Neutrophil (primary cell): ENCODE results near the gene CIAO3.

Source experiments
- H3K27ac ChIP-seq: fragments of 200-600 bp; sonication (generic); 2 replicates; pipeline ENCODE4 v1.5.1; 2016; ENCODE audit warnings: mild to moderate bottlenecking, moderate library complexity
- H3K27me3 ChIP-seq: fragments of 200-600 bp; sonication (generic); 2 replicates; pipeline ENCODE4 v1.6.0; 2016; ENCODE audit warnings: mild to moderate bottlenecking
- H3K36me3 ChIP-seq: fragments of 200-600 bp; sonication (generic); 2 replicates; pipeline ENCODE4 v1.5.1; 2017
- H3K4me1 ChIP-seq, 2 experiments: fragments of 200-600 bp in 1 of 2; sonication (generic) in 1 of 2; 1 replicate in 1 of 2; 2 replicates in 1 of 2; pipeline versions ENCODE4 v1.5.1 to v1.6.1; 2013 to 2016; ENCODE audit warnings: low read depth in 1 of 2, low read length in 1 of 2, mild to moderate bottlenecking in 1 of 2, moderate library complexity in 1 of 2; ENCODE audit not compliant: control insufficient read depth in 1 of 2, insufficient read depth in 1 of 2
- H3K4me3 ChIP-seq, 2 experiments: fragments of 200-600 bp in 1 of 2; sonication (generic) in 1 of 2; 1 replicate in 1 of 2; 2 replicates in 1 of 2; pipeline ENCODE4 v1.5.1; 2013 to 2016; ENCODE audit warnings: low read depth in 1 of 2, low read length in 1 of 2, mild to moderate bottlenecking in 1 of 2, moderate library complexity in 1 of 2
- H3K9me3 ChIP-seq: fragments of 200-600 bp; sonication (generic); 2 replicates; pipeline ENCODE4 v1.5.1; 2016
- TF ChIP-seq, protein P1 (sequence below): fragments of 200-600 bp; sonication (generic); IDR thresholded peaks from 2 replicates; pipeline ENCODE4 v1.5.1; 2016; ENCODE audit warnings: antibody characterized with exemption

CIAO3 gene

DNA sequence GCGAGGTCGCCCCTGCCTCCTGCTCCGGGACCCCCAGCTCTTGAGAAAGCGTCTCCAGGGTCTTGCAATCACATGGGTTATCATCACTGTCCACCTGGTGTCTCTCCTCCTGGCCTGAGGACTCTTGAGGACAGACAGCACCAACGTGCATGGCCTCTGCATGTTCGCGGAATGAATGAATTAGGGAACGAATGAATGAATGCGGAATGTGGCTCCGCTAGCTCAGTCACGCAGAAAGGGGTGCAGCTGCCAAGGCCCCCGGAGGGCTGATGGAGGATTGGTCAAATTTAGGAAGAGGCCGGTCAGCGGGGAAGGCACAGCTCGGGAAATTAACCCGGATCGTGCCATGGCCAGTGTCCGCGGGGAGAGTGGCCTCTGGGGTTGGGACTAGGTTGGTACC lies 38.5 kb downstream of the CIAO3 start:
- Histone ChIP-seq H3K27ac (no peak overlapping the region), H3K9me3 (no peaks in the 10 kb centered on the region), H3K27me3 (peaks cover 99% of the 10 kb centered on the region), H3K4me3 (no peak overlapping the region), H3K36me3 (no peaks in the 10 kb centered on the region), H3K4me1 (no peaks in the 10 kb centered on the region)
- TF ChIP-seq, protein P1, sequence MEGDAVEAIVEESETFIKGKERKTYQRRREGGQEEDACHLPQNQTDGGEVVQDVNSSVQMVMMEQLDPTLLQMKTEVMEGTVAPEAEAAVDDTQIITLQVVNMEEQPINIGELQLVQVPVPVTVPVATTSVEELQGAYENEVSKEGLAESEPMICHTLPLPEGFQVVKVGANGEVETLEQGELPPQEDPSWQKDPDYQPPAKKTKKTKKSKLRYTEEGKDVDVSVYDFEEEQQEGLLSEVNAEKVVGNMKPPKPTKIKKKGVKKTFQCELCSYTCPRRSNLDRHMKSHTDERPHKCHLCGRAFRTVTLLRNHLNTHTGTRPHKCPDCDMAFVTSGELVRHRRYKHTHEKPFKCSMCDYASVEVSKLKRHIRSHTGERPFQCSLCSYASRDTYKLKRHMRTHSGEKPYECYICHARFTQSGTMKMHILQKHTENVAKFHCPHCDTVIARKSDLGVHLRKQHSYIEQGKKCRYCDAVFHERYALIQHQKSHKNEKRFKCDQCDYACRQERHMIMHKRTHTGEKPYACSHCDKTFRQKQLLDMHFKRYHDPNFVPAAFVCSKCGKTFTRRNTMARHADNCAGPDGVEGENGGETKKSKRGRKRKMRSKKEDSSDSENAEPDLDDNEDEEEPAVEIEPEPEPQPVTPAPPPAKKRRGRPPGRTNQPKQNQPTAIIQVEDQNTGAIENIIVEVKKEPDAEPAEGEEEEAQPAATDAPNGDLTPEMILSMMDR: no peak

DNA sequence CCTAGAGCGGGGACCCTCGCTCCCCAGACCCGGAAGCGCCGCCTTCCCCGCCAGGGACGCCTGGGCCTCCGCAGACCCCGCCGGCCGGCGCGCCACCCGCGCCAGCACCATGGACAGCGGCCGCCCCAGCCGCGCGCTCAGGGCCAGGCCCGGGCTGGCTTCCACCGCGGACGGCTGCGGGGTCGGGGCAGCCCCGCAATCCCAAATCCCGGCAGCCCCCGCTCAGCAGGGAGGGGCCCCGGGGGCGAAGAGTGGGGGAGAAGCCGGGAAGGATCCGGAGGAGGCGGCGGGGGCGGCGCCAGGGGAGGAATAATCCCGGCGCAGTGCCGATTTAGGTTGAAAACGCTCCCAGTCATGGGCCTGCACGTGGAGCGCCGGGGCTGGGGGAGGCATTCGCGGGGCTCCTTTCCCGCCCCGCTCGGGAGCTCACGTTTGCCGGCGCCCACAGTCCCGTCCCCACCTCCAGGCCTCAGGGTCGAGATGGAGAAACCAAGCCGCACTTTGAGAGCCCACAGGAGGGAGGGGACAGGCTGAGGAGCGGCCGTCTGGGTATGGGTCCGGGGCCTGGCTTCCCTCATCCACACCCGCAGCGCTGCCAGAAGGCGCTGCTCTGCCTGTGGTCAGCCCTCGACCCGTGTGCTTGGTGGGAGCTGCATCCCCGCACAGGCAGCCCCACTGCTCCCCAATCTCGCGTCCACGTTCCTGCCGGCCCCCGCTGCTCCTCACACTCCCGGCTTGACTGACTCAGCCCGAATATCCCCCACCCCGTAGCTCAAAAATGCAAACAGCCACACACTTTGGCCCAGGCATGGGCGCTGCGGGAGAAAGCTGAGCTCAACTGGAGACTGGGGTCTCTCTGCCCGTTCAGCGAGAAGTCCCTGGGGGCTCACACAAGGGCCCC lies 39.9 kb downstream of the CIAO3 start:
- Histone ChIP-seq H3K27ac (no peak overlapping the region), H3K4me3 (no peak overlapping the region), H3K9me3 (no peaks in the 10 kb centered on the region), H3K4me1 (peaks cover under 1% of the 10 kb centered on the region in 2 experiments), H3K36me3 (no peaks in the 10 kb centered on the region), H3K27me3 (peaks cover 99% of the 10 kb centered on the region)
- TF ChIP-seq, protein P1: no peak

DNA sequence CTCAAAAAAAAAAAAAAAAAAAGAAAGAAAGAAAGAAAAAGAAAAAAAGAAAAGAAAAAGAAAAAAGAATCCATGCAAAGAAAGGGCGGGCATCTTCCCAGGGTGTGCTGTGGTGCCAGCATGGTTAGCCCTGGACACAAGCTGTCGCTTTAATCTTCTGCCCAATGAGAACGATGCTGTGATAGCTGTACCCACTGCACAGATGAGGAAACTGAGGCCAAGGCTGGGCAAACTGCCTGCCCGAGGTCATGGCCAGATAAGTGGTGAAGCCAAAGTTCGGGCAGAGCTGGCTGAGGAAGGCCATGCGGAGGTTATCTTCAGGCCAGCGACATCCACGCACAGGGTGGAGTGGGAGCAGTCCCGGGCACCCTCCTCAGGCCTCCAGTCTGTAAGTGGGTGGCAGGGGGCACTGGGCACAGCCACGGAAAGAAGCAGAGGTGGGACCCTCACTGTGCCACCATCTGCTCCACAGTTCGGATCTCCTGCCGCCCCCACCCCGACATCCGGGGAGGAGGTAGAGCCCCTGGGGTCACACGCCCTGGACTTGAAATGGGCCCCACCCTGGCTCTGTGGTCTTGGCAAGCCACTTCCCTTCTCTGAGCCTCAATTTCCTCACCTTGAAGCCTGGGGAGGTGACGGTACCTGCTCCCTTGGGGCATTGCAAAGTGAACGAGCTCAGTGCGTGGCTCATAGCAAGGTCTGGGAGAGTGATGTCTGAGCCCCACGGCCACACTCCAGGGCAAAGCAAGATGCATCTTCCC lies 41.7 kb downstream of the CIAO3 start:
- H3K36me3 ChIP-seq: no peaks in the 10 kb centered on the region
- H3K27me3 ChIP-seq: peaks cover 100% of the 10 kb centered on the region
- H3K4me1 ChIP-seq: peaks cover 8 to 17% of the 10 kb centered on the region in 2 experiments
- H3K27ac ChIP-seq: no peak overlapping the region
- no peaks in the 10 kb centered on the region for H3K9me3 ChIP-seq
- no peak overlapping the region for H3K4me3 ChIP-seq
- TF ChIP-seq, protein P1: no peak

DNA sequence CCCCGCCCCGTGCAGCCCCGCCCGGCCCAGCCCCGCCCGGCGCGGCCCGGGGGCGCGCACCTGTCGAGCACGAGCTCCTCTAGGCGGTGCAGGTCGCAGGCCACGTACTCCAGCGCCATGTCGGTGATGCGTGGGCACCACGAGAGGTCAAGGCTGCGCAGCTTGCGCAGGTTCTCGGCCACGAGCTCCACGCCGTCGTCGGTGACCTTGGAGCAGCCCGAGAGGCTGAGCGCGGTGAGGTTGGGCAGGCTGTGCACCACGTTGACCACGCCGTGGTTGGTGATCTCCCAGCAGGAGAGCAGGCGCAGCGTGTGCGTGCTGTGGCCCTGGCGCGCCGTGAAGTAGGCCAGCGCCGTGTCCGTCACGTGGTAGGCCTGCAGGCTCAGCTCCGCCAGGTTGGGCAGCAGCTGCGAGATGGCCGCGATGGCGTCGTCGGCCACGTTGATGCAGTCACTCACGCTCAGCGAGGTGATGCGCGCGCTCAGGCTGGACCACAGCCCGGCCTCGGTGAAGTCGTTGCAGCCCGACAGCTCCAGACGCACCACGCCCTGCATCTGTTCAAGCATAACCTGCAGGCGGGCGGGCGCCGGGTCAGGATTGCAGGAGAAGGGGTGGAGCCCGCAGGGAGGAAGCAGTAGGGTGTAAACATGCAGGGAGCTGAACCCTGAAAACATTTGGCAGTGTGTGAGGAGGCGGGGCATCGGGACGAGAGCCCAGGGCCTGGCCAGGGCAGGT lies 45.3 kb downstream of the CIAO3 start:
- peaks cover 8 to 21% of the 10 kb centered on the region in 2 experiments for H3K4me1 ChIP-seq
- H3K27ac ChIP-seq: no peak overlapping the region
- H3K4me3 ChIP-seq: peak overlapping the region; percentile 53 to 60
- H3K27me3 ChIP-seq: peaks cover 100% of the 10 kb centered on the region
- H3K36me3 ChIP-seq: no peaks in the 10 kb centered on the region
- no peaks in the 10 kb centered on the region for H3K9me3 ChIP-seq
- TF ChIP-seq, protein P1: no peak

DNA sequence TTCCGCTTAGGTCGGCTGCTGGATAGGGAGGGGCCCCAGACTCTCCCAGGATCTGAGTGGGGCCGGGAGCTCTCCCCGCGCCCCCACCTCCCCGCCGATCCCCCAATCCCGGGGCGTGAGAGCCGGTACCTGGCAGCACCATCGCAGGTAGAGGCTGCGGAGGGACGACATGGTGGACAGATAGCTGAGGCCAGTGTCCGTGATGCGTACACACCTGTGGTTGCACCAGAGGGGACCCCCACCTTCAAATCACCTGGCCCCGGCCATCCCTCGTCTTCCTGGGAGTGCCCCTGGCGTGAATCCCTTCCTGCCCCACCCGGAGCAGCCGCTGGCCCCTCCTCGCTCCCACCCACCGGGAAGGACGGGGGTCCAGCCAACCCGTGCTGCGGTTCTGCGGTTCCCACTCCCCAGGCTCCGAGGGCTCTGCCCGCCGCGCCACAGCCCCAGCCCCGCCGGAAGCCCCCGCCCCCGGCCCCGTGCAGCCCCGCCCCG lies 45.9 kb downstream of the CIAO3 start:
- Histone ChIP-seq H3K27me3 (peaks cover 93% of the 10 kb centered on the region), H3K9me3 (no peaks in the 10 kb centered on the region), H3K4me3 (peak overlapping the region in 1 of 2 experiments; percentile 18), H3K36me3 (no peaks in the 10 kb centered on the region), H3K4me1 (peaks cover 9 to 25% of the 10 kb centered on the region in 2 experiments), H3K27ac (no peak overlapping the region)
- TF ChIP-seq, protein P1: no peak
